HEK293T (cell line): ENCODE measurements around the gene PCDH19.

ENCODE experiments used
- ARNT ChIP-seq: fragments of 450-650 bp; IDR thresholded peaks from 2 replicates; pipeline ENCODE4 v1.6.1; 2017; ENCODE audit warnings: mild to moderate bottlenecking
- BHLHE40 ChIP-seq: fragments of 450-650 bp; IDR thresholded peaks from 2 replicates; pipeline ENCODE4 v1.6.1; 2016; ENCODE audit warnings: mild to moderate bottlenecking, moderate library complexity, borderline replicate concordance
- ELF4 ChIP-seq: fragments of 450-650 bp; IDR thresholded peaks from 2 replicates; pipeline ENCODE4 v1.6.1; 2017; ENCODE audit warnings: antibody characterized with exemption
- FOXA1 ChIP-seq: fragments of 450-650 bp; IDR thresholded peaks from 2 replicates; pipeline ENCODE4 v1.6.1; 2016; ENCODE audit warnings: mild to moderate bottlenecking
- FOXM1 ChIP-seq: fragments of 450-650 bp; IDR thresholded peaks from 2 replicates; pipeline ENCODE4 v1.6.1; 2017; ENCODE audit warnings: mild to moderate bottlenecking, borderline replicate concordance
- HDGF ChIP-seq: fragments of 450-650 bp; IDR thresholded peaks from 2 replicates; pipeline ENCODE4 v1.6.1; 2017; ENCODE audit warnings: antibody characterized with exemption, borderline replicate concordance
- L3MBTL2 ChIP-seq: fragments of 450-650 bp; conservative IDR thresholded peaks from 2 replicates; pipeline ENCODE4 v1.6.1; 2016; ENCODE audit warnings: mild to moderate bottlenecking
- LEF1 ChIP-seq: fragments of 450-650 bp; IDR thresholded peaks from 2 replicates; pipeline ENCODE4 v1.6.1; 2017; ENCODE audit warnings: mild to moderate bottlenecking, borderline replicate concordance
- NFRKB ChIP-seq: fragments of 450-650 bp; IDR thresholded peaks from 2 replicates; pipeline ENCODE4 v1.6.1; 2016; ENCODE audit warnings: mild to moderate bottlenecking, moderate library complexity
- SP1 ChIP-seq: fragments of 450-650 bp; IDR thresholded peaks from 2 replicates; pipeline ENCODE4 v1.6.1; 2017
- SUZ12 ChIP-seq: fragments of 450-650 bp; IDR thresholded peaks from 2 replicates; pipeline ENCODE4 v1.6.1; 2016; ENCODE audit warnings: mild to moderate bottlenecking
- TARDBP ChIP-seq: fragments of 450-650 bp; IDR thresholded peaks from 2 replicates; pipeline ENCODE4 v1.6.1; 2016

DNA sequence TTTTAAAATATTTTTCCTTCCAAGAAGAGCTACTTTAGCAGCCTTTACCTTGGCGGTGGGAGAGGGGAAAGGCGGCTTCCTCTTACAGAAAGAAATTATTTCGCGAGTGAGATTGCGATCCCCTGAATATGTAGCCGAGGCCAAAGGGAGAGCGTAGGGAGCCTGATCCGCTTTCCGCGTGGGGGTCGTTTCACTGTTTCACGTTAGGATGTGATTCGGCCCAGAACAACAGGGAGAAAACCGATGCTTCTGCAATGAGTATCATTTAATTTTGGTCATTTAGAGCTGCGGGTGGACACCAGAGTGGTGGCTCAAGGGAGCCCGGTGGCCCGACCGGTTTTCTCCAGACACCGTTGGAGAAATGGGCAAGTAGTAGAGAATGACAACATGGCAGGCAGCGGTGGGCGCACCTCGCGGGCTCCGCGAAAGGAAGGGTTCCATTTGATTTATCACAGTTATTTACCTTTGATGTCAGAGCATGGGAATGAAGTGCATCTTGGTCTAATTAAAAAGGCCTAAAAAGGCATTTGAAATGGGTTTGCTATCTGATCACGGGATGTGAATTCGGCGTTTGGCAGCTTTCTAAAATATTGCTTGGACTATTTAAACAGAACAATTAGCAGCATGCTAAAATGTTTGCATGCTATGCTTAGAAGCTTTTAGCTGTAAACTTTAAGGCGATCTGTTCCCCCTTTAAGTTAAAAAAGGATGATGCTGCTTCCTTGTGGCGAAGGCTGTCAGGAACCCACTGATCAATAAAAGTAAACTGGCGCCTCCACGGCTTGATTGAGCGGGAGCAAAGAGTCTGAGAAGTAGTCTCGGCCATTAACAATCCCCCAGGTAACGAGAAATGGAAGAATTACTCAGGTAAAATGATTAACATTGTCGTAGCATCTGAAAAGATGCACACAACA, 2.0 kb upstream of the PCDH19 start:
- no peak for TF ChIP-seq LEF1
- TF ChIP-seq FOXA1: no peak
- TF ChIP-seq NFRKB: no peak
- TF ChIP-seq ELF4: no peak
- TF ChIP-seq ARNT: no peak
- TF ChIP-seq FOXM1: no peak
- TF ChIP-seq TARDBP: no peak
- TF ChIP-seq BHLHE40: no peak
- no peak for TF ChIP-seq SP1
- TF ChIP-seq SUZ12: no peak
- no peak for TF ChIP-seq HDGF
- no peak for TF ChIP-seq L3MBTL2
